ENCODE data around the gene CELF1. TPM values are rescaled to one million over a fixed set of nuclear protein-coding genes. Genes with fewer than 3 reads are reported as not detected.

Gene CELF1
- total and polyA plus RNA-seq, 12 donors = 24.4 to 97.0 (median 85.5) TPM

DNA sequence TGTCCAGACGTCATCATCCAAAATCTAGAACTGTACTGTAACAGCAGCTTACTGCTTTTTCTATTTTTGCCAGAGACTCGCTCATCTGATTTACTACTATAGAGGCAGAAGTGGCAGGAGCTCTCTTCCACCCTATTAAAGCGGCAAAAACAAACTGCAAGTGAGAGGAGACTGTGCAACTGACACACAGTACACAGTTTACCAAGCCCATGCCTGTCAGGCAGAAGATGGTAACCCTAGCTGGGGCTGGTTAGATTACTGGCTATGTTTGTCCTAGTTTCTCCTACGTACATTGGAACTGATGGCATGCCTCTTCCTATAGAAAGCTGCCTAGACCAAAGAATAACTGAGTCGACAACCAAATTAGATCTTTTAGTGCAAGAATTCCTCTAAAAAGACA lies 51.8 kb downstream of the CELF1 start:
- intact Hi-C loops (cut with DNase I) = loop anchor here in 1 of 10 donors (5.0 kb wide), 1 partner anchor 36 kb away; no protein-coding TSS in a partner anchor
- no peaks in the 10 kb centered on the region for H3K27me3 ChIP-seq
- peaks cover 10 to 69% (median 62%) of the 10 kb centered on the region in 9 donors for H3K4me1 ChIP-seq
- whole genome bisulfite sequencing, 2 donors = 81 to 87% methylated on average over 5 of the region's 5 CpGs
- ATAC-seq (no peak), DNase-seq (no peak)
- TF ChIP-seq CTCF (IDR thresholded peaks at IDR 0.05) = no peak
- no peak overlapping the region for H3K4me3 ChIP-seq
- peak overlapping the region in 1 of 10 donors; percentile 82 for H3K27ac ChIP-seq
- H3K9me3 ChIP-seq = no peaks in the 10 kb centered on the region
- peaks cover 0 to 23% (median 0%) of the 10 kb centered on the region in 9 donors for H3K36me3 ChIP-seq

- Histone ChIP-seq H3K36me3 (peaks cover 0 to 27% (median 0%) of the 10 kb centered on the region in 9 donors), H3K27ac (peak overlapping the region in 2 of 10 donors; percentile 38 to 82), H3K27me3 (no peaks in the 10 kb centered on the region), H3K4me3 (no peak overlapping the region), H3K4me1 (peaks cover 13 to 77% (median 69%) of the 10 kb centered on the region in 9 donors), H3K9me3 (no peaks in the 10 kb centered on the region)
- TF ChIP-seq CTCF (IDR thresholded peaks at IDR 0.05) = no peak
- intact Hi-C loops (cut with DNase I) = loop anchor here in 1 of 10 donors (5.0 kb wide), 1 partner anchor 37 kb away; no protein-coding TSS in a partner anchor
- ATAC-seq (no peak), DNase-seq (no peak)
Measured at GRCh38 chr11:47500121-47500520, 52.8 kb downstream of the CELF1 start.

DNA sequence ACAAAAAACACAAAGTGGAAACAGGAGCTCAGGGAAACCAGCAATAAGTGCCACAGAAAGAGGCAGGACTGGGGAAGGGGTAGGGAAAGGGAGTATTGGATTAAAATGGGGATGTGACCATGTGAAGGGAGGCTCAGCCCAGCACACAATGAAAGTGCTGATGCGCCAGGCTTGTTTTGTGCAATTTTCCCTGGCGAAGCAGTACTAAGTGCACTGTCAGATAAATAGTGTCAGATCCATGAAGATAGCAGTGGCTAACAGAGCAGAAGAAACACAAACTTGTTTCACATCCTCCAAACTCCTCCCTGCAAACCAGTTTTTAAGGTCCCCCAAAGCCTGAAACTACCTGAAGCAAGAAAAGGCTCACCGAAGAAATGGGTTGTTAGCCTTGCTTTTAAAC lies 53.3 kb downstream of the CELF1 start:
- Histone ChIP-seq H3K9me3 (no peaks in the 10 kb centered on the region), H3K4me3 (no peak overlapping the region), H3K27ac (peak overlapping the region in 4 of 10 donors; percentile 27 to 82 (median 38)), H3K27me3 (no peaks in the 10 kb centered on the region), H3K4me1 (peaks cover 13 to 82% (median 74%) of the 10 kb centered on the region in 9 donors), H3K36me3 (peaks cover 0 to 32% (median 0%) of the 10 kb centered on the region in 9 donors)
- TF ChIP-seq CTCF (IDR thresholded peaks at IDR 0.05) = no peak
- intact Hi-C loops (cut with DNase I) = loop anchor here in 4 of 10 donors (5.0 to 10.0 kb wide), 3 partner anchors 38 to 115 kb away; partner anchors contain the start of gene CELF1 (in 2 of the 4)
- WGBS, 2 donors = 89 to 91% methylated on average over 3 of the region's 3 CpGs
- no peak for DNase-seq
- peak in 7 of 8 donors; percentile 40 to 80 (median 51) for ATAC-seq

DNA sequence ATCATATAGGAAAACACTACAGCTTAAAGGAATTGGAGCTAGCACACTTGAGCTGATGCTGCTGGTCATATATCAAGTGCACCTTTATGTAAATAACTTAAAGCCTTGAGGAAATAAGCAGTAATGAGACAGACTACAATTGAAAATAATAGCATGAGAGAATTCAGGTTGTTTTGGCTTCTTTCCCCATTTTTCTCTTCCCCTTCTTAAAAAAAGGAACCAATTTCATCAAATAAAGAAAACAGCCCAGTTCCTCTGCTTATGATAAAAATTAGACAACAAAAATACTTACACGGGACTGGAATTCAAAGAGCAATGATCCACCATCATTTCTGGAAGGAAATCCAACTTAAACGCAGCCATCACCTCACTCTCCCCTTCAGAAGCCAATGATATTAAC lies 53.8 kb downstream of the CELF1 start:
- ATAC-seq (no peak), DNase-seq (no peak)
- Histone ChIP-seq H3K9me3 (no peaks in the 10 kb centered on the region), H3K4me3 (no peak overlapping the region), H3K36me3 (peaks cover 0 to 37% (median 0%) of the 10 kb centered on the region in 9 donors), H3K27ac (peak overlapping the region in 4 of 10 donors; percentile 27 to 82 (median 38)), H3K27me3 (no peaks in the 10 kb centered on the region), H3K4me1 (peaks cover 13 to 85% (median 75%) of the 10 kb centered on the region in 9 donors)
- intact Hi-C loops (cut with DNase I) = loop anchor here in 3 of 10 donors (10.0 kb wide), 2 partner anchors 56 to 116 kb away; partner anchors contain the start of gene CELF1 (in 2 of the 3)
- TF ChIP-seq CTCF (IDR thresholded peaks at IDR 0.05) = no peak
- whole genome bisulfite sequencing, 2 donors = 61 to 70% methylated on average over 2 of the region's 2 CpGs
